Measurements from ENCODE around the gene NCK1.
"Not testable (repeated sequence)": the region's sequence is repeated elsewhere in the genome, so short reads cannot be mapped to it uniquely, and the experiment has no call there.

Gene NCK1

GRCh38 chr3:136950623-136951022 is 88.6 kb downstream of the NCK1 start:
- DNase-seq = no peak

DNA sequence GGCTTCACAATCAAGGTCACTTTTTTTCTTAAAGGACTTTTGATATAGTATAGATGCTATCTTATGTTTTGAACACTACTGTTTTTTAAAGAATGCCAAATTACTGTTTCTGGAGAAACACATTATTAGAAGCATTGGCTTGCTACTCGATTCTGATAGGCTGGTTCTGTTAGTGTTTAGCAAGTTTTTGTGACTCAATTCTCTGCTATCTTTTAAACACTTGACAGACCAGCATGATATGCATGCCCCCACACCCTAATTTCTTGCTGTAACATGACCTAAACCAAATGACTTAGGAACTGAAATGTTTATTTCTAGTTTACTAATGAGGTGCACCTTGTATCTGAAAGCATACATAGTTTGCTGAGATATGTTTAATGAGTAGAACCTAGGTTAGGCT is 90.3 kb downstream of the NCK1 start:
- no peak for DNase-seq

DNA sequence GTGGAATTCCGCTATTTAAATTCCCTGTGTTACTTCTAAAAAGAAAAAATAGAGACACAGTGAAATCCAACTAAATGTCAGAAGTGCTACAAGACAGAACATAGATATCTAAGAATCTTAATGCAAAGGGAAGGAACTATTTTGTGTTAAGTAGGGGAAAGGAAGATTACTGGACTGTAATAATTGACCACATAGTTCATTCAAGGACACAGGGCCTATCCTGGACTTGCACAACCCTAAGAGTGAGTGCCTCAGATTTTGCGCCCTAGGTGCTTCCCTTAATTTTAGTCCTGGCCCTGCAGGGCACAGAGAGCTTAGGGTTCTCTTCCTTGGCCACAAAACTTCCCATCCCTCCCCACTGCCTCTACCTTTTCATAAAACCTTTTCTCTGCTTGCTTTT is 92.2 kb downstream of the NCK1 start:
- DNase-seq = no peak

GRCh38 chr3:136954980-136955780 is 93.2 kb downstream of the NCK1 start:
- DNase-seq = no peak

GRCh38 chr3:136955813-136956212 is 93.8 kb downstream of the NCK1 start:
- DNase-seq = no peak

- no peak for DNase-seq
These were observed 95.0 kb downstream of the NCK1 start for GRCh38 chr3:136956971-136957370.

GRCh38 chr3:136957751-136958288 is 95.8 kb downstream of the NCK1 start, which contains the start of gene IL20RB:
Gene IL20RB, plus strand, starts transcription at chr3:136957983. Its CDS starts 131 bp downstream, at chr3:136958114.
- no peak for DNase-seq

GRCh38 chr3:136958939-136959338 is 96.9 kb downstream of the NCK1 start:
- no peak for DNase-seq

GRCh38 chr3:136959599-136959998 is 97.6 kb downstream of the NCK1 start:
- DNase-seq = no peak

- no peak for DNase-seq
These were observed 99.1 kb downstream of the NCK1 start for GRCh38 chr3:136960838-136961836.

GRCh38 chr3:136962927-136963326 is 100.9 kb downstream of the NCK1 start:
- no peak for DNase-seq

DNA sequence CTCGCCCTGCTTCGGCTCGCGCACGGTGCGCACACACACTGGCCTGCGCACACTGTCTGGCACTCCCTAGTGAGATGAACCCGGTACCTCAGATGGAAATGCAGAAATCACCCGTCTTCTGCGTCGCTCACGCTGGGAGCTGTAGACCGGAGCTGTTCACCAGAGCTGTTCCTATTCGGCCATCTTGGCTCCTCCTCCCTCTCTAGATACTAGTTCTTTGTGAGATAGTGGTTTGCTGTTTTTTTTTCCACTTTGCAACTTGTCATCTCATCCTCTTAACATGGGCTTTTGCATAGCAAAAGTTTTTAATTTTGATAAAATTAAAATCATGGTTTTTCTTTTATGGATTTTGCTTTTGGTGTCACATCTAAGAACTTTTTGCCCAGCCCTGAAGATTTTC is 107.5 kb downstream of the NCK1 start:
- not testable (repeated sequence) for DNase-seq

GRCh38 chr3:136973352-136973751 is 111.3 kb downstream of the NCK1 start:
- DNase-seq = no peak

DNA sequence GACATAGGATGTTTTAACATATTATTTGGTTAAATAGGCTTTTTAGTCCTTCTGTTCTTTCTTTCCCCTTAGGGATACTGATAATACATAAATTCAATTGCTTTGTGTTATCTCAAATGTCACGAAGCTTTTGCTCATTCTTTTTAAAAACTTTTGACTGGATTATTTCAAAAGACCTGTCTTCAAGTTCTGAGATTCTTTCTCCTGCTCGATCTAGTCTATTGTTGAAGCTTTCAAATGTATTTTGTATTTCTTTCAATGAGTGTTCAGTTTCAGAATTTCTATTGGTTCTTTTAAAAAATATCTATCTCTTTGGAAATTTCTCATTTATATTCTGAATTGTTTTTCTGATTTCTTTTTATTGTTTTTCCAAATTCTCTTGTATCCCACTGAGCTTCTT is 112.7 kb downstream of the NCK1 start:
- DNase-seq = no peak

DNA sequence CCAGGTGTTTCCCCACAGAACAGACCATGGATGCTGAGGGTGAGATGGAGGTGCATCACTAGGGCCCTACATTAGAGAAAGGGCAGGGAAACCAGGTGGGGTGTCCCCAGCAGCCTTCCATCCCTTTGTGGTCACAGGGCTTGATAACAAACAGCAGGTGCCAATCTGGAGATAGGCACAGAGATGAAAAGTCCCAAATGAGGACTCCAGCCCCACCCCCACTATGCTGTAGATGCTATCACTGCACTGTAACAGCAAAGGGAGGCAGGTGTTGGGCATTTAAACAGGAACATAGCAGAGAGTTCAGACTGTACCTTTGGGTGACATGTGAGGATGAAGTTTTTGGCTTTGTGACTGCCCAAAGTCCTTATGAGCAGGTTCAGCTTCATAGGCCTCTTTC is 117.2 kb downstream of the NCK1 start:
- DNase-seq = no peak

DNA sequence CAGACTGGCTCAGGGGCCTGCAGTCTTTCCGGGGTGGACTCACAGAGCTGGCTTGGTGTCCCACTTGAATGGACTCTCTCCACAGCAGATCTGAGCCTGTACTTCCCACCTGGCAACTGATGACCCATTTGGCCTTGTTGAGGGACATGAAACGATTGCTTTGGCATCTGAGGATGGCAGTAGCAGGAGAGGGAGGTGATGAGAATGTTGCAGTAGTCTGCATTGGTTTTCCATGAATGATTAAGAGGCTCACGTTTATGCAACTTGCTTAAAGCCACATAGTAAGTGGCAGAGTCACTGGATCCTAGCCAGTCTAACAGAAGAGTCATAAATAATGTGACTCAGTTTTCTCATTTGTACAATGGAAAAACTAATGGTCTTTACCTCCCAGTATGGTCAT is 117.7 kb downstream of the NCK1 start:
- no peak for DNase-seq

GRCh38 chr3:136982033-136982432 is 120.0 kb downstream of the NCK1 start:
- no peak for DNase-seq

- no peak for DNase-seq
These were observed 120.6 kb downstream of the NCK1 start for GRCh38 chr3:136982520-136983138.

GRCh38 chr3:136984837-136985236 is 122.8 kb downstream of the NCK1 start:
- no peak for DNase-seq

- not testable (repeated sequence) for DNase-seq
These were observed 125.5 kb downstream of the NCK1 start for GRCh38 chr3:136987398-136987980.

- DNase-seq = no peak
These were observed 126.6 kb downstream of the NCK1 start for GRCh38 chr3:136988651-136989050.

GRCh38 chr3:136989781-136990524 is 127.9 kb downstream of the NCK1 start:
- DNase-seq = no peak

Data from COR-L47 (cell line).